Osteoblast (primary cell): ENCODE measurements around the gene PACSIN2. TPM values are rescaled to one million over a fixed set of nuclear protein-coding genes. Genes with fewer than 3 reads are reported as not detected.
"Not testable (repeated sequence)": the region's sequence is repeated elsewhere in the genome, so short reads cannot be mapped to it uniquely, and the experiment has no call there.

Source experiments
- DNase-seq: peaks from one replicate; pipeline ENCODE4 v3.0.0; 2011; ENCODE audit warnings: low spot score, mixed read lengths; ENCODE audit not compliant: insufficient read length; ENCODE audit errors: missing footprints
- H2AFZ ChIP-seq: 2 replicates; pipeline ENCODE4 v1.6.0; 2011; ENCODE audit warnings: mild to moderate bottlenecking, low read length
- H3K27ac ChIP-seq: 2 replicates; pipeline ENCODE4 v1.5.1; 2011; ENCODE audit warnings: mild to moderate bottlenecking, low read depth, low read length, moderate library complexity
- H3K27me3 ChIP-seq: 2 replicates; pipeline ENCODE4 v1.6.0; 2012; ENCODE audit warnings: mild to moderate bottlenecking, control low read depth, inconsistent platforms, low read length, moderate library complexity; ENCODE audit not compliant: insufficient read depth
- H3K36me3 ChIP-seq: 2 replicates; pipeline ENCODE4 v1.5.1; 2011; ENCODE audit warnings: mild to moderate bottlenecking, low read length, control low read depth, moderate library complexity; ENCODE audit not compliant: insufficient read depth
- H3K4me1 ChIP-seq: 2 replicates; pipeline ENCODE4 v1.5.1; 2011; ENCODE audit warnings: mild to moderate bottlenecking, low read length, control low read depth, moderate library complexity; ENCODE audit not compliant: insufficient read depth
- H3K4me2 ChIP-seq: 2 replicates; pipeline ENCODE4 v1.6.0; 2011; ENCODE audit warnings: mild to moderate bottlenecking, low read length; ENCODE audit not compliant: insufficient read depth
- H3K4me3 ChIP-seq: fragments of 200-600 bp; sonication (generic); 3 replicates; pipeline ENCODE4 v1.5.1; 2012; ENCODE audit warnings: mild to moderate bottlenecking, low read length, inconsistent platforms; ENCODE audit not compliant: insufficient read depth
- H3K79me2 ChIP-seq: 2 replicates; pipeline ENCODE4 v1.6.0; 2012; ENCODE audit warnings: mild to moderate bottlenecking, low read length, control low read depth, inconsistent platforms; ENCODE audit not compliant: insufficient read depth
- H3K9me3 ChIP-seq: 2 replicates; pipeline ENCODE4 v1.5.1; 2011; ENCODE audit warnings: low read depth, low read length, control low read depth
- H4K20me1 ChIP-seq: 2 replicates; pipeline ENCODE4 v1.6.0; 2012; ENCODE audit warnings: mild to moderate bottlenecking, low read length, control low read depth; ENCODE audit not compliant: insufficient read depth
- total RNA-seq: library from RNA; depleted of rRNA; stranded (reverse); fragments of >200 nt; gene quantifications from 2 replicates; pipeline ENCODE4 v1.2.3, GENCODE V29; 2012
- TF ChIP-seq, protein P1 (sequence below): IDR thresholded peaks from 2 replicates; pipeline ENCODE4 v1.5.1; 2011; ENCODE audit warnings: mild to moderate bottlenecking, low read depth, low read length, moderate library complexity; ENCODE audit errors: extremely low read depth

PACSIN2 gene
- total RNA-seq, 1 donor, result 38.0 TPM

DNA sequence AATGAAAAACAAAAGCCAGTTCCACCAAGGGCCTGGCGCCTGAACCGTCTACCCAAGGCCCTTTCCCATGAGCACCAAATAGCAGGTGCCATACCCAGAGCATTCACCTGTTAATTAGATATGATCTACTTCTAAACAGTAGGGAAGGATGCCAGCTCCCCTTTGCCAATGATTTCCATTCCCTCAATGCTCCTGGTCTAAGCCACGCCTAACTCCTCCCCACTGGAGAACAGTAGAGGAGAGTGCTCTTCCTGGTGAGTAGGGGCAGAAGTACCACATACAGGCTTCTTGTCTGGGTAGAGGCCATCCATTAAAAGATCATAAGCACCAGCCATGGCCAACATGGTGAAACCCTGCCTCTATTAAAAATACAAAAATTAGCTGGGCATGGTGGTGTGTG, 40.7 kb downstream of the PACSIN2 start:
- H2AFZ ChIP-seq, result no peak overlapping the region
- peaks cover 65% of the 10 kb centered on the region for H4K20me1 ChIP-seq
- no peaks in the 10 kb centered on the region for H3K27me3 ChIP-seq
- no peaks in the 10 kb centered on the region for H3K36me3 ChIP-seq
- TF ChIP-seq, protein P1, sequence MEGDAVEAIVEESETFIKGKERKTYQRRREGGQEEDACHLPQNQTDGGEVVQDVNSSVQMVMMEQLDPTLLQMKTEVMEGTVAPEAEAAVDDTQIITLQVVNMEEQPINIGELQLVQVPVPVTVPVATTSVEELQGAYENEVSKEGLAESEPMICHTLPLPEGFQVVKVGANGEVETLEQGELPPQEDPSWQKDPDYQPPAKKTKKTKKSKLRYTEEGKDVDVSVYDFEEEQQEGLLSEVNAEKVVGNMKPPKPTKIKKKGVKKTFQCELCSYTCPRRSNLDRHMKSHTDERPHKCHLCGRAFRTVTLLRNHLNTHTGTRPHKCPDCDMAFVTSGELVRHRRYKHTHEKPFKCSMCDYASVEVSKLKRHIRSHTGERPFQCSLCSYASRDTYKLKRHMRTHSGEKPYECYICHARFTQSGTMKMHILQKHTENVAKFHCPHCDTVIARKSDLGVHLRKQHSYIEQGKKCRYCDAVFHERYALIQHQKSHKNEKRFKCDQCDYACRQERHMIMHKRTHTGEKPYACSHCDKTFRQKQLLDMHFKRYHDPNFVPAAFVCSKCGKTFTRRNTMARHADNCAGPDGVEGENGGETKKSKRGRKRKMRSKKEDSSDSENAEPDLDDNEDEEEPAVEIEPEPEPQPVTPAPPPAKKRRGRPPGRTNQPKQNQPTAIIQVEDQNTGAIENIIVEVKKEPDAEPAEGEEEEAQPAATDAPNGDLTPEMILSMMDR, result no peak
- no peaks in the 10 kb centered on the region for H3K9me3 ChIP-seq
- H3K4me1 ChIP-seq, result peaks cover 24% of the 10 kb centered on the region
- H3K4me3 ChIP-seq, result no peak overlapping the region
- peaks cover 85% of the 10 kb centered on the region for H3K79me2 ChIP-seq
- no peak overlapping the region for H3K4me2 ChIP-seq
- no peak for DNase-seq
- no peak overlapping the region for H3K27ac ChIP-seq

GRCh38 chr22:42973536-42973881, 41.4 kb downstream of the PACSIN2 start:
- Histone ChIP-seq H3K9me3 (no peaks in the 10 kb centered on the region), H3K79me2 (peaks cover 86% of the 10 kb centered on the region), H3K4me2 (no peak overlapping the region), H4K20me1 (peaks cover 64% of the 10 kb centered on the region), H3K4me1 (peaks cover 19% of the 10 kb centered on the region), H3K4me3 (no peak overlapping the region), H3K27me3 (no peaks in the 10 kb centered on the region), H3K27ac (no peak overlapping the region), H2AFZ (no peak overlapping the region), H3K36me3 (no peaks in the 10 kb centered on the region)
- peak; percentile 77 for DNase-seq
- TF ChIP-seq, protein P1, result no peak

DNA sequence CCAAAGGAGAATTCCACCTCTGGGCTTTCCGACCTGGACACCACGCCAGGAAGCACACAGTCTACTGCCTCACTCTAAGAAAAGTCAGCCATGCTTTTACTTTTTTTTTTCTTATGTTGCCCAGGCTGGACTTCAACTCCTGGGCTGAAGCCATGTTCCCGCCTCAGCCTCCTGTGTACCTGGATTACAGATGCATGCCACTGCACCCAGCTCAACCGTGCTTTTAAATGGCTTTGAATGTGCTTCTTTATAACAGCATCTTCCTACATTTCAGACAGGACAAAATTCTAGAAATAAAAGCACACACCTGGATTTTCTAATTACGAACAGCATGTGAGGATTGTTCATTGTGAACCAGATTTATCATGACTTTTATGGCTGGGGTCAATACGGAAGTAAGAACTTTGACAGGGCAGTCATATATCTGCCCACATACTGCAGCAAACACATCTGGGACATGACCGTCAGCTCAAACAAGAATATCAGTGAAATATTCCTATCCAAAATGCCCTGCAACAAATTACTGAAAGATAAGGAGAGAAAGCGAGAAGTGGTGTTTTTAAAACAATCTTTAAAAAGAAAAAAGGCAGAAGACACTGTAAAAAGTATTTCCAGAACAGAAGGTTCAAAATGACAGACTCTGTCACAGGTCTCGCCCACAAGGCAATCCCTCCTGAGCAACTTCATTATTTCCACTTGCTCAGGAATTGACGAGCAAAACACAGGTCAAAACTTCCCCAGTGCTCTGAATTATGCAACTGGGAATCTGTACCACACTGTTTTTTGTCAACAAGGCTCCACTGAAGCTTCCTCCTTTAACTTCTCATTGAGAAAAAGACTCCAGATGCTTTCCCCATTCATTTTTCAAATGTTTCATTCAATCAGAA, 42.1 kb downstream of the PACSIN2 start:
- TF ChIP-seq, protein P1, result no peak
- no peak for DNase-seq
- no peaks in the 10 kb centered on the region for H3K9me3 ChIP-seq
- peaks cover 87% of the 10 kb centered on the region for H3K79me2 ChIP-seq
- H2AFZ ChIP-seq, result no peak overlapping the region
- no peaks in the 10 kb centered on the region for H3K27me3 ChIP-seq
- H3K36me3 ChIP-seq, result no peaks in the 10 kb centered on the region
- H3K4me3 ChIP-seq, result no peak overlapping the region
- peaks cover 58% of the 10 kb centered on the region for H4K20me1 ChIP-seq
- H3K4me2 ChIP-seq, result no peak overlapping the region
- H3K27ac ChIP-seq, result no peak overlapping the region
- H3K4me1 ChIP-seq, result peaks cover 13% of the 10 kb centered on the region

DNA sequence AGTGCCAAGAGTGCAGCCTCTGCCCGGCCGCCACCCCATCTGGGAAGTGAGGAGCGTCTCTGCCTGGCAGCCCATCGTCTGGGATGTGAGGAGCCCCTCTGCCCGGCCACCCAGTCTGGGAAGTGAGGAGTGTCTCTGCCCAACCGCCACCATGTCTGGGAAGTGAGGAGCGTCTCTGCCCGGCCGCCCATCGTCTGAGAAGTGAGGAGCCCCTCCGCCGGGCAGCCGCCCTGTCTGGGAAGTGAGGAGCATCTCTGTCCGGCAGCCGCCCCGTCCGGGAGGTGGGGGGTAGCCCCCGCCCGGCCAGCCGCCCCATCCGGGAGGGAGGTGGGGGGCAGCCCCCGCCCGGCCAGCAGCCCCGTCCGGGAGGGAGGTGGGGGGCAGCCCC, 43.5 kb downstream of the PACSIN2 start:
- not testable (repeated sequence) for DNase-seq, H3K4me1 ChIP-seq, H3K4me3 ChIP-seq, H3K4me2 ChIP-seq, H3K27ac ChIP-seq, H2AFZ ChIP-seq, H3K9me3 ChIP-seq, H3K36me3 ChIP-seq, H3K27me3 ChIP-seq
- Histone ChIP-seq H4K20me1 (peaks cover 51% of the 10 kb centered on the region), H3K79me2 (peaks cover 84% of the 10 kb centered on the region)
